Stimulated activated CD4-positive, alpha-beta T cell treated with anti-CD3 and anti-CD28 coated beads, Interleukin-15, amount 100 ng/mL, for 1 hour (primary cell): ENCODE results near the gene SERP1.

Source experiments
- DNase-seq, 2 donors: peaks; one replicate each; pipeline ENCODE4 v3.0.0-alpha.2; 2020; ENCODE audit warnings: low read depth in 1 of 2, low spot score in 1 of 2

The SERP1 gene

DNA sequence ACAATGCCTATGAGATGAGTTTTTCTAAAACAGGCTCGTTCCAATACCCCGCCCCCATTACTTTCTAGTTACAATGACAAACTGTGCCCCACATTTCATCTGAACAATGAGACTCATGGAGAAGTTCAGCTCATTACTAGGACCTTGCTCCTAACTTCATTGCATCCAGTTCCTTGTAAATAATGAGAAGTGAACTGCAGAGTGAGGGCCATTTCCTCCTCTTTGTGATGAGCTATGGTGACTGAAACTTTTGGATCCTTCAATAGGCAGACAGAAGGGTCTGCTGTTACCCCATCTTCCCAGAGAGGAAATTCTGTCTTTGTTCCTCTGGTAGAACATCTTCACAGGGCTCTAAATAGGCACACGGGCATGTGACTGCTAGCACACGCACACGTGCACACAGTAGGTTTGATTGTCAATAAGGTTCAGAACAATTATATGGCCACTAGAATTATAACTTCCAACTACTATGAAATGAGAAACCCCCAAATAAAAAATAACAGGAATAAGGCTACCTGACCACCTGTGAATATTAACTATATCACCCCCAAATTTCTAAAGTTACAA is 51.8 kb downstream of the SERP1 start:
- DNase-seq: no peak
